ENCODE results near the gene UPK3A. TPM values are rescaled to one million over a fixed set of nuclear protein-coding genes. Genes with fewer than 3 reads are reported as not detected.
A peak's percentile ranks its signal among the peaks of the same experiment; 100 is the strongest.

Gene UPK3A
- total RNA-seq, 1 donor: not detected

- Histone ChIP-seq H2AFZ (ENCODE audit: low read length) (no peak overlapping the region), H3K4me2 (ENCODE audit: insufficient read depth, low read length) (no peak overlapping the region), H3K4me3 (ENCODE audit: insufficient read depth, low read length) (no peak overlapping the region), H3K36me3 (ENCODE audit: insufficient read depth, low read length) (no peaks in the 10 kb centered on the region), H3K79me2 (ENCODE audit: insufficient read depth, low read length) (no peaks in the 10 kb centered on the region), H4K20me1 (ENCODE audit: insufficient read depth, low read length) (no peaks in the 10 kb centered on the region), H3K27ac (ENCODE audit: low read depth, low read length) (no peak overlapping the region), H3K4me1 (ENCODE audit: insufficient read depth, low read length) (no peaks in the 10 kb centered on the region), H3K27me3 (ENCODE audit: insufficient read depth, low read length) (no peaks in the 10 kb centered on the region), H3K9me3 (ENCODE audit: low read depth, low read length) (no peaks in the 10 kb centered on the region)
- DNase-seq (ENCODE audit: insufficient read length, low spot score, missing footprints): no peak
- TF ChIP-seq CTCF (IDR thresholded peaks at IDR 0.05; ENCODE audit: extremely low read depth, low read depth, low read length): no peak
These were observed 6.6 kb upstream of the UPK3A start for GRCh38 chr22:45278125-45278524.

GRCh38 chr22:45280587-45280980 lies 4.2 kb upstream of the UPK3A start:
- TF ChIP-seq CTCF (IDR thresholded peaks at IDR 0.05; ENCODE audit: extremely low read depth, low read depth, low read length): no peak
- Histone ChIP-seq H3K4me2 (ENCODE audit: insufficient read depth, low read length) (no peak overlapping the region), H3K27me3 (ENCODE audit: insufficient read depth, low read length) (peaks cover 20% of the 10 kb centered on the region), H3K36me3 (ENCODE audit: insufficient read depth, low read length) (no peaks in the 10 kb centered on the region), H3K9me3 (ENCODE audit: low read depth, low read length) (no peaks in the 10 kb centered on the region), H3K4me1 (ENCODE audit: insufficient read depth, low read length) (no peaks in the 10 kb centered on the region), H2AFZ (ENCODE audit: low read length) (no peak overlapping the region), H3K27ac (ENCODE audit: low read depth, low read length) (no peak overlapping the region), H4K20me1 (ENCODE audit: insufficient read depth, low read length) (no peaks in the 10 kb centered on the region), H3K79me2 (ENCODE audit: insufficient read depth, low read length) (no peaks in the 10 kb centered on the region), H3K4me3 (ENCODE audit: insufficient read depth, low read length) (no peak overlapping the region)
- no peak for DNase-seq (ENCODE audit: insufficient read length, low spot score, missing footprints)

GRCh38 chr22:45281010-45281409 lies 3.7 kb upstream of the UPK3A start:
- H3K4me2 ChIP-seq (ENCODE audit: insufficient read depth, low read length): no peak overlapping the region
- H3K79me2 ChIP-seq (ENCODE audit: insufficient read depth, low read length): no peaks in the 10 kb centered on the region
- H3K36me3 ChIP-seq (ENCODE audit: insufficient read depth, low read length): no peaks in the 10 kb centered on the region
- H3K9me3 ChIP-seq (ENCODE audit: low read depth, low read length): no peaks in the 10 kb centered on the region
- H3K27me3 ChIP-seq (ENCODE audit: insufficient read depth, low read length): peaks cover 24% of the 10 kb centered on the region
- no peak for TF ChIP-seq CTCF (IDR thresholded peaks at IDR 0.05; ENCODE audit: extremely low read depth, low read depth, low read length)
- H2AFZ ChIP-seq (ENCODE audit: low read length): no peak overlapping the region
- H4K20me1 ChIP-seq (ENCODE audit: insufficient read depth, low read length): no peaks in the 10 kb centered on the region
- no peak for DNase-seq (ENCODE audit: insufficient read length, low spot score, missing footprints)
- H3K4me1 ChIP-seq (ENCODE audit: insufficient read depth, low read length): no peaks in the 10 kb centered on the region
- H3K4me3 ChIP-seq (ENCODE audit: insufficient read depth, low read length): no peak overlapping the region
- no peak overlapping the region for H3K27ac ChIP-seq (ENCODE audit: low read depth, low read length)

GRCh38 chr22:45285263-45286058 lies 712 bp downstream of the UPK3A start:
- peaks cover 3% of the 10 kb centered on the region for H3K4me1 ChIP-seq (ENCODE audit: insufficient read depth, low read length)
- peak overlapping the region; percentile 43 for H3K4me2 ChIP-seq (ENCODE audit: insufficient read depth, low read length)

More at GRCh38 chr22:45285263-45286058, 712 bp downstream of the UPK3A start:
- no peaks in the 10 kb centered on the region for H3K79me2 ChIP-seq (ENCODE audit: insufficient read depth, low read length)
- no peaks in the 10 kb centered on the region for H4K20me1 ChIP-seq (ENCODE audit: insufficient read depth, low read length)
- H3K4me3 ChIP-seq (ENCODE audit: insufficient read depth, low read length): no peak overlapping the region
- no peak overlapping the region for H3K27ac ChIP-seq (ENCODE audit: low read depth, low read length)
- no peak for DNase-seq (ENCODE audit: insufficient read length, low spot score, missing footprints)
- H3K27me3 ChIP-seq (ENCODE audit: insufficient read depth, low read length): peaks cover 36% of the 10 kb centered on the region
- no peaks in the 10 kb centered on the region for H3K9me3 ChIP-seq (ENCODE audit: low read depth, low read length)
- H3K36me3 ChIP-seq (ENCODE audit: insufficient read depth, low read length): no peaks in the 10 kb centered on the region
- no peak for TF ChIP-seq CTCF (IDR thresholded peaks at IDR 0.05; ENCODE audit: extremely low read depth, low read depth, low read length)
- H2AFZ ChIP-seq (ENCODE audit: low read length): no peak overlapping the region

Data from osteoblast (primary cell).